HepG2 (cell line): Measurements from ENCODE around the gene ST8SIA1. TPM values are rescaled to one million over a fixed set of nuclear protein-coding genes. Genes with fewer than 3 reads are reported as not detected.

Source experiments
- ATAC-seq: fragments of 200-7000 bp; cut with Tn5 transposase; 3 replicates; pipeline ENCODE4 v1.9.1; 2020; ENCODE audit warnings: mild to moderate bottlenecking, moderate library complexity
- BruUV-seq: library from RNA; stranded (reverse); fragments of 400-500 nt; replicated peaks from 2 replicates; lab custom pipeline; 2021; lab: Mats Ljungman, UMichigan
- CTCF ChIA-PET: fragments of 300-600 bp; formaldehyde crosslinking; extraction: SDS; loops from one replicate; lab custom pipeline; 2021; ENCODE audit warnings: low total read pairs, inconsistent platforms, low intra/inter-chr PET ratio; lab: Yijun Ruan, JAX
- POLR2A ChIA-PET: fragments of 350-600 bp; sonication (Branson Sonifier 250); formaldehyde crosslinking; loops from one replicate; lab custom pipeline; 2020; ENCODE audit warnings: antibody characterized with exemption, inconsistent platforms; lab: Yijun Ruan, JAX
- DNase-seq: peaks from one replicate; pipeline ENCODE4 v3.0.0-alpha.2; 2015; ENCODE audit warnings: low spot score
- FAIRE-seq: peaks from 3 replicates; lab custom pipeline; 2011; peaks lifted over from hg19 to GRCh38; lab: Jason Lieb, UNC
- H2AFZ ChIP-seq: one replicate; pipeline ENCODE4 v1.6.1; 2011; ENCODE audit warnings: low read length, inconsistent platforms
- H3K27ac ChIP-seq: fragments of 300-600 bp; 3 replicates; pipeline ENCODE4 v1.8.0; 2011; ENCODE audit warnings: mixed run types, mild to moderate bottlenecking, mixed read lengths, low read length, inconsistent platforms; ENCODE audit not compliant: insufficient read depth; ENCODE audit errors: extremely low read length
- H3K27me3 ChIP-seq, 2 experiments: fragments of 200-600 bp in 1 of 2; 2 replicates in 1 of 2; 3 replicates in 1 of 2; pipeline versions ENCODE4 v1.6.0 to v1.8.0; 2011; ENCODE audit warnings: low read length in 2 of 2, mild to moderate bottlenecking in 2 of 2, moderate library complexity in 2 of 2, inconsistent platforms in 1 of 2; ENCODE audit not compliant: insufficient read depth in 2 of 2, control insufficient read depth in 1 of 2
- H3K36me3 ChIP-seq, 2 experiments: fragments of 200-600 bp in 1 of 2; replicated peaks in 1 of 2; 2 replicates in 1 of 2; 3 replicates in 1 of 2; pipeline versions ENCODE4 v1.5.1 to v1.8.0; 2011; ENCODE audit warnings: low read length in 2 of 2, inconsistent platforms in 1 of 2; ENCODE audit not compliant: insufficient read depth in 2 of 2, control insufficient read depth in 1 of 2
- H3K4me1 ChIP-seq: 2 replicates; pipeline ENCODE4 v1.5.1; 2012; ENCODE audit warnings: low read length, inconsistent platforms; ENCODE audit not compliant: insufficient read depth
- H3K4me2 ChIP-seq: 2 replicates; pipeline ENCODE4 v1.6.0; 2011; ENCODE audit warnings: low read depth, low read length, inconsistent platforms
- H3K4me3 ChIP-seq, 3 experiments: fragments of 200-600 bp in 1 of 3; sonication (generic), shearing (Covaris generic) in 1 of 3; replicated peaks in 1 of 3; 2 replicates each; pipeline ENCODE4 v1.5.1; 2011 to 2016; ENCODE audit warnings: low read length in 3 of 3, inconsistent platforms in 2 of 3, low read depth in 2 of 3, mild to moderate bottlenecking in 2 of 3, control low read depth in 1 of 3, mixed read lengths in 1 of 3; ENCODE audit not compliant: insufficient read depth in 1 of 3
- H3K79me2 ChIP-seq: one replicate; pipeline ENCODE4 v1.6.1; 2011; ENCODE audit warnings: low read length, inconsistent platforms; ENCODE audit not compliant: insufficient read depth
- H3K9ac ChIP-seq: 2 replicates; pipeline ENCODE4 v1.6.0; 2011; ENCODE audit warnings: mild to moderate bottlenecking, low read depth, low read length, inconsistent platforms; ENCODE audit not compliant: insufficient read depth
- H3K9me3 ChIP-seq: 2 replicates; pipeline ENCODE4 v1.5.1; 2012; ENCODE audit warnings: mild to moderate bottlenecking, low read length
- H4K20me1 ChIP-seq: 2 replicates; pipeline ENCODE4 v1.6.0; 2011; ENCODE audit warnings: inconsistent platforms, mild to moderate bottlenecking, low read length, moderate library complexity; ENCODE audit not compliant: insufficient read depth
- AHR ChIP-seq: IDR thresholded peaks from 2 replicates; pipeline ENCODE4 v1.6.1; 2018; ENCODE audit warnings: missing genetic modification reagents, missing compliant biosample characterization
- ATF1 ChIP-seq: IDR thresholded peaks from 2 replicates; pipeline ENCODE4 v1.6.1; 2016; ENCODE audit warnings: mild to moderate bottlenecking, control low read depth
- CAMTA2 ChIP-seq: sonication (generic); formaldehyde crosslinking; IDR thresholded peaks from 2 replicates; pipeline ENCODE4 v1.4.0; 2020; ENCODE audit warnings: mild to moderate bottlenecking, missing genetic modification reagents, borderline replicate concordance
- CC2D1A ChIP-seq: sonication (generic); formaldehyde crosslinking; IDR thresholded peaks from 2 replicates; pipeline ENCODE4 v1.8.1; 2023; ENCODE audit warnings: mild to moderate bottlenecking, missing genetic modification reagents
- CHCHD3 ChIP-seq: sonication (generic); formaldehyde crosslinking; IDR thresholded peaks from 2 replicates; pipeline ENCODE4 v1.8.0; 2022; ENCODE audit warnings: mild to moderate bottlenecking, missing genetic modification reagents, moderate library complexity
- FOSL2 ChIP-seq: sonication (generic); formaldehyde crosslinking; IDR thresholded peaks from 2 replicates; pipeline ENCODE4 v1.4.0; 2020; ENCODE audit warnings: missing genetic modification reagents
- GTF2F1 ChIP-seq: fragments of 150-350 bp; IDR thresholded peaks from 2 replicates; pipeline ENCODE4 v1.6.1; 2014; ENCODE audit warnings: low read length
- NFYB ChIP-seq: sonication (generic); formaldehyde crosslinking; IDR thresholded peaks from 2 replicates; pipeline ENCODE4 v1.4.0; 2020; ENCODE audit warnings: missing genetic modification reagents
- TEAD3 ChIP-seq: optimal IDR thresholded peaks from 2 replicates; pipeline ENCODE3; 2016; ENCODE audit warnings: borderline replicate concordance
- TMF1 ChIP-seq: sonication (generic); formaldehyde crosslinking; IDR thresholded peaks from 2 replicates; pipeline ENCODE4 v1.8.1; 2022; ENCODE audit warnings: low read depth, missing genetic modification reagents
- ZBTB38 ChIP-seq: sonication (generic); formaldehyde crosslinking; IDR thresholded peaks from 2 replicates; pipeline ENCODE4 v1.5.1; 2020; ENCODE audit warnings: mild to moderate bottlenecking, missing genetic modification reagents
- ZNF619 ChIP-seq: sonication (generic); formaldehyde crosslinking; IDR thresholded peaks from 2 replicates; pipeline ENCODE4 v1.4.0; 2020; ENCODE audit warnings: mild to moderate bottlenecking, missing genetic modification reagents
- ZNF761 ChIP-seq: sonication (generic); formaldehyde crosslinking; conservative IDR thresholded peaks from 2 replicates; pipeline ENCODE4 v1.4.0; 2020; ENCODE audit warnings: mild to moderate bottlenecking, missing genetic modification reagents
- WGBS: methylation state at CpG from one replicate; pipeline ENCODE4 v1.1.6; 2017; ENCODE audit warnings: low lambda C conversion rate; 5-methylcytosine and 5-hydroxymethylcytosine counted together
- in situ Hi-C: cut with HindIII; loops from 2 replicates; pipeline ENCODE4 v1.10.0; 2017; ENCODE audit warnings: low pct_unique_long_range_greater_than_20kb; ENCODE audit not compliant: extremely low pct_ligation_motif_present
- intact Hi-C: fragments of 100-400 bp; cut with micrococcal nuclease; formaldehyde crosslinking; loops from one replicate; pipeline ENCODE4 v1.10.0; 2022; ENCODE audit not compliant: unreplicated experiment
- polyA plus RNA-seq, 8 experiments: library from polyadenylated mRNA; depleted of rRNA in 3 of 8; stranded (reverse) in 7 of 8; unstranded in 1 of 8; fragments of >200 nt; fragmentation: Illumina TruSeq in 4 of 8; extraction: Trizol in 4 of 8; gene quantifications; 2 replicates each; pipeline versions ENCODE4 v1.2.1 to v1.2.3, GENCODE V29; 2011 to 2016; ENCODE audit warnings: low read depth in 4 of 8, missing spikeins in 1 of 8, mixed read lengths in 1 of 8; ENCODE audit not compliant: insufficient read depth in 1 of 8
- total RNA-seq, 5 experiments: library from RNA; depleted of rRNA; stranded (reverse); fragments of >200 nt; fragmentation: Illumina TruSeq; extraction: Trizol; gene quantifications; 2 replicates each; pipeline ENCODE4 v1.2.3, GENCODE V29; 2016; ENCODE audit warnings: low read depth in 1 of 5
- TF ChIP-seq, protein P1 (sequence below): sonication (generic); formaldehyde crosslinking; IDR thresholded peaks from 2 replicates; pipeline ENCODE4 v1.4.0; 2020; ENCODE audit warnings: missing genetic modification reagents, borderline replicate concordance
- TF ChIP-seq, protein P2 (sequence below): sonication (generic); formaldehyde crosslinking; IDR thresholded peaks from 2 replicates; pipeline ENCODE4 v1.5.0; 2020; ENCODE audit warnings: missing genetic modification reagents
- TF ChIP-seq, protein P3 (sequence below): sonication (generic); formaldehyde crosslinking; IDR thresholded peaks from 2 replicates; pipeline ENCODE4 v1.9.0; 2021; ENCODE audit warnings: missing genetic modification reagents, borderline replicate concordance

Gene ST8SIA1
- total and polyA plus RNA-seq, 2 of the 13 experiments (the other 11 are each of a cell fraction or from before 2014, with no cell fraction given) = not detected

DNA sequence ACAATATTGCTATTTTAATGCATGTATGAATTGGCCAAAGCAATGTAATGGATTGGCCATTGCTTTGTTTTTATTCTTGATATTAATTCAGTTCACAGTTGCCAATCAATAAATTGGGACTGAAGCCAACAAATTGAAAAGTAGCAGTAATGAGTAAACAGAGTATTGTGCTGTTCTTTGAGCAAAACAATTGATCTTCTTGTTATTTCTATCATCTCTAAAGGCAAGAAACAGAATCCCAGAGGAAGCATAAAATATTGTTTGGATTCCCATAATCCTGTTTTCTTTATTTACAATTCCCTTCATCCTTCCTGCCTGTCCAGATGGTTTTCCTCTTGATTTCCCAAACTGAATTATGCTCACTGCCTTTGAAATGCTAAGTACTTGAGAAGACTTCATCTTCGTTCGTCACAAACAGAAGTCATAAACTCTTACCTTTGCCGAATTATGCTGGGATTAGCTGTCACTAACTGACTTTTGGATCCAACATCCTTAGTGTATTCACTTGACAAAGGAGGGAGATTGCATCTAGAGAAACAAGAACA, 85.9 kb downstream of the ST8SIA1 start:
- Histone ChIP-seq H4K20me1 (no peaks in the 10 kb centered on the region), H3K4me3 (no peak overlapping the region), H3K9me3 (no peaks in the 10 kb centered on the region), H3K27ac (no peak overlapping the region), H3K27me3 (no peaks in the 10 kb centered on the region), H3K4me1 (no peaks in the 10 kb centered on the region), H2AFZ (no peak overlapping the region), H3K9ac (no peak overlapping the region), H3K4me2 (no peak overlapping the region)
- DNase-seq = no peak
- no TSS peak for BruUV-seq
- ATAC-seq = no peak
- no peak for FAIRE-seq
- in situ Hi-C loops (no loop called here), intact Hi-C loops (no loop called here)
- CTCF ChIA-PET = no interaction called here
- POLR2A ChIA-PET = no interaction called here
- under 1% methylated on average over 3 of the region's 3 CpGs for WGBS
- TF ChIP-seq NFYB (CRISPR knock-in tag) (no peak), CHCHD3 (CRISPR knock-in tag) (no peak), ATF1 (CRISPR knock-in tag) (no peak), CAMTA2 (CRISPR knock-in tag) (no peak), ZNF761 (no peak), TMF1 (no peak), GTF2F1 (no peak), AHR (CRISPR knock-in tag) (no peak), ZBTB38 (CRISPR knock-in tag) (no peak), CC2D1A (no peak), ZNF619 (CRISPR knock-in tag) (no peak), TEAD3 (CRISPR knock-in tag) (no peak), FOSL2 (CRISPR knock-in tag) (no peak)
- TF ChIP-seq, protein P1, sequence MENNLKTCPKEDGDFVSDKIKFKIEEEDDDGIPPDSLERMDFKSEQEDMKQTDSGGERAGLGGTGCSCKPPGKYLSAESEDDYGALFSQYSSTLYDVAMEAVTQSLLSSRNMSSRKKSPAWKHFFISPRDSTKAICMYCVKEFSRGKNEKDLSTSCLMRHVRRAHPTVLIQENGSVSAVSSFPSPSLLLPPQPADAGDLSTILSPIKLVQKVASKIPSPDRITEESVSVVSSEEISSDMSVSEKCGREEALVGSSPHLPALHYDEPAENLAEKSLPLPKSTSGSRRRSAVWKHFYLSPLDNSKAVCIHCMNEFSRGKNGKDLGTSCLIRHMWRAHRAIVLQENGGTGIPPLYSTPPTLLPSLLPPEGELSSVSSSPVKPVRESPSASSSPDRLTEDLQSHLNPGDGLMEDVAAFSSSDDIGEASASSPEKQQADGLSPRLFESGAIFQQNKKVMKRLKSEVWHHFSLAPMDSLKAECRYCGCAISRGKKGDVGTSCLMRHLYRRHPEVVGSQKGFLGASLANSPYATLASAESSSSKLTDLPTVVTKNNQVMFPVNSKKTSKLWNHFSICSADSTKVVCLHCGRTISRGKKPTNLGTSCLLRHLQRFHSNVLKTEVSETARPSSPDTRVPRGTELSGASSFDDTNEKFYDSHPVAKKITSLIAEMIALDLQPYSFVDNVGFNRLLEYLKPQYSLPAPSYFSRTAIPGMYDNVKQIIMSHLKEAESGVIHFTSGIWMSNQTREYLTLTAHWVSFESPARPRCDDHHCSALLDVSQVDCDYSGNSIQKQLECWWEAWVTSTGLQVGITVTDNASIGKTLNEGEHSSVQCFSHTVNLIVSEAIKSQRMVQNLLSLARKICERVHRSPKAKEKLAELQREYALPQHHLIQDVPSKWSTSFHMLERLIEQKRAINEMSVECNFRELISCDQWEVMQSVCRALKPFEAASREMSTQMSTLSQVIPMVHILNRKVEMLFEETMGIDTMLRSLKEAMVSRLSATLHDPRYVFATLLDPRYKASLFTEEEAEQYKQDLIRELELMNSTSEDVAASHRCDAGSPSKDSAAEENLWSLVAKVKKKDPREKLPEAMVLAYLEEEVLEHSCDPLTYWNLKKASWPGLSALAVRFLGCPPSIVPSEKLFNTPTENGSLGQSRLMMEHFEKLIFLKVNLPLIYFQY (CRISPR knock-in tag) = no peak
- TF ChIP-seq, protein P2, sequence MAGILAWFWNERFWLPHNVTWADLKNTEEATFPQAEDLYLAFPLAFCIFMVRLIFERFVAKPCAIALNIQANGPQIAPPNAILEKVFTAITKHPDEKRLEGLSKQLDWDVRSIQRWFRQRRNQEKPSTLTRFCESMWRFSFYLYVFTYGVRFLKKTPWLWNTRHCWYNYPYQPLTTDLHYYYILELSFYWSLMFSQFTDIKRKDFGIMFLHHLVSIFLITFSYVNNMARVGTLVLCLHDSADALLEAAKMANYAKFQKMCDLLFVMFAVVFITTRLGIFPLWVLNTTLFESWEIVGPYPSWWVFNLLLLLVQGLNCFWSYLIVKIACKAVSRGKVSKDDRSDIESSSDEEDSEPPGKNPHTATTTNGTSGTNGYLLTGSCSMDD (CRISPR knock-in tag) = no peak
- TF ChIP-seq, protein P3, sequence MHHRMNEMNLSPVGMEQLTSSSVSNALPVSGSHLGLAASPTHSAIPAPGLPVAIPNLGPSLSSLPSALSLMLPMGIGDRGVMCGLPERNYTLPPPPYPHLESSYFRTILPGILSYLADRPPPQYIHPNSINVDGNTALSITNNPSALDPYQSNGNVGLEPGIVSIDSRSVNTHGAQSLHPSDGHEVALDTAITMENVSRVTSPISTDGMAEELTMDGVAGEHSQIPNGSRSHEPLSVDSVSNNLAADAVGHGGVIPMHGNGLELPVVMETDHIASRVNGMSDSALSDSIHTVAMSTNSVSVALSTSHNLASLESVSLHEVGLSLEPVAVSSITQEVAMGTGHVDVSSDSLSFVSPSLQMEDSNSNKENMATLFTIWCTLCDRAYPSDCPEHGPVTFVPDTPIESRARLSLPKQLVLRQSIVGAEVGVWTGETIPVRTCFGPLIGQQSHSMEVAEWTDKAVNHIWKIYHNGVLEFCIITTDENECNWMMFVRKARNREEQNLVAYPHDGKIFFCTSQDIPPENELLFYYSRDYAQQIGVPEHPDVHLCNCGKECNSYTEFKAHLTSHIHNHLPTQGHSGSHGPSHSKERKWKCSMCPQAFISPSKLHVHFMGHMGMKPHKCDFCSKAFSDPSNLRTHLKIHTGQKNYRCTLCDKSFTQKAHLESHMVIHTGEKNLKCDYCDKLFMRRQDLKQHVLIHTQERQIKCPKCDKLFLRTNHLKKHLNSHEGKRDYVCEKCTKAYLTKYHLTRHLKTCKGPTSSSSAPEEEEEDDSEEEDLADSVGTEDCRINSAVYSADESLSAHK (CRISPR knock-in tag) = no peak
- TF ChIP-seq, all 625 proteins: peak for 0
- H3K36me3 ChIP-seq = no peaks in the 10 kb centered on the region
- no peaks in the 10 kb centered on the region for H3K79me2 ChIP-seq
